GM18858 (cell line): ENCODE data around the gene SERTAD2.

ENCODE experiments used
- ATAC-seq: cut with Tn5 transposase; IDR thresholded peaks from one replicate; pipeline ENCODE4 v1.9.1; 2021; ENCODE audit not compliant: unreplicated experiment

Gene SERTAD2

DNA sequence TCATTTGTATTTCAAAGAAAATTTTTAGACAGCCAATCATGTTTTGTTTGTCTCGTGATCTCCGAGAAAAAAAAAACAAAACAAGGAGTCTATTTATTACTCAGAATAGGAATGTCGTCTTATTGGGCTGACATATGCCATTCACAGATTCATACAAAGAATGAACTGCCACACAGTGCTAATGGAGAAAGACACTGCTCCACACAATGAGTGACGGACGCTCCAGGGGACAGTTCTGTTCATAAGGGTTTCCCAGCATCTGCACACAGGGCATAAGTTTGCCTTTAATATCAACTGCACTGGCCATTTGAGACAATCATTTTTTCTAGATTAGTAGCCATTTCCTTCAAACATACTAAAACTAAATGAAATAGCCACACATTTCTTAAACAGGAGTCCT, 3.4 kb downstream of the SERTAD2 start:
- no peak for ATAC-seq

GRCh38 chr2:64649626-64650025, 4.1 kb downstream of the SERTAD2 start:
- no peak for ATAC-seq

- ATAC-seq, result no peak
Measured at GRCh38 chr2:64649013-64649484, 4.7 kb downstream of the SERTAD2 start.

DNA sequence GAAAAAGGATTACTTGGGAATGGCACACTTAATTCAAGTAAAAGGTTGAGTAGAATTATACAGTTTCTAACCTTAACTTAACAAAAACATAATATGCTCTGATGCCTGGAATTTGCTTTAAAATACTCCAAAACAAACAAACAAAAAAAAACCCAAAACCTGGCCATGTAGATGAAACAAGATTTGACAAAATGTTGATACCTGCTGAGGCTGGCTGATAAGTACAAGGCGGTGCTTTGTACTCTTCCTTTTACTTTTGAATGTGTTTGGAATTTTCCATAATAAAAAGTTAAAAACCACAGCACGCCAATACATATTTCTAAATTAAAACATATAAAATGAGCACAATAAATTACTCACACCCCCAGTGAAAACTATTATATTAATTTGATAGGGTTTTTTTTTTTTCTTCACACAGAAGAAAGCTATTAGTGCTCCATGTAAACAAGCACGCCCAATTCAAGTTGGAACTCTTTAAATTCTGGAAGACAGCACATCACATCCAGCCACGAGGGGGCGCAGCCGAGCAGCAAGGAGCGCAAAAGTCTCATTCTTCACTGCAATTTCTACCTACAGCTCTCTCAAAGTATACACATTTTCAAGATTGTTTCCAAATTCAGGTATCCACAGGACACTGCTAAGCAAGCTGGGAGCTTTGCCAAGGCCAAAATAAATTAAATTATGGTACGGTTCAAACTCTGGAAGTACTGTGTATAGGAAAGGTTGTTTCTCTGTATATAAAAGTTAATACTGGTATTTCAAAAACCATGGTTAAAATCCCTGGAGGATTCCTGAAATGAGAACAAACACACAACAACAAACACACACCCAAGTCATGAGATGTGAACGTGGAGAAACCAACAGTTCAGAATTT, 7.5 kb downstream of the SERTAD2 start:
- no peak for ATAC-seq

GRCh38 chr2:64644458-64645382, 9.0 kb downstream of the SERTAD2 start:
- peak; percentile 36 for ATAC-seq

- ATAC-seq, result no peak
Measured at GRCh38 chr2:64643838-64644457, 9.8 kb downstream of the SERTAD2 start.

DNA sequence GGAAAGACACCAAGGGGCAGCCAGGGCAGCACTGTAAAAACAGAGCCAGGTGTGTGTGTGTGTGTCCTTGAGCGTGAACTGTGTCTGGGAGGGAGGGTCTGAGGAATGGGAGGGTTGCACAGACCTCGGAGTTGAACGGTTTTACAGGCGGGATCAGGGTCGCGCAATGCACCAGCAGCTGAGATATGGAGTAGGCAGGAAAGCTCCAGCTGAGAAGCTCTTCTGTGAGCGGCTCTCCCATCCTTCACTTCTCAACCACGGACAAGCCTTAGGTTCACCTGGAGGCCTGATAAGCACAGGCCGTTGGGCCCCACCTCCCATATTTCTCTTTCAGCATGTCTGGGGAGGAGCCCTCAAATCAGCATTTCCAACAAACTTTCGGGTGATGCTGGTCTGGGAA, 12.1 kb downstream of the SERTAD2 start:
- no peak for ATAC-seq

- no peak for ATAC-seq
Measured at GRCh38 chr2:64640153-64641044, 13.3 kb downstream of the SERTAD2 start.

- no peak for ATAC-seq
Measured at GRCh38 chr2:64639691-64640090, 14.0 kb downstream of the SERTAD2 start.

- ATAC-seq, result no peak
Measured at GRCh38 chr2:64638502-64639120, 15.1 kb downstream of the SERTAD2 start.

DNA sequence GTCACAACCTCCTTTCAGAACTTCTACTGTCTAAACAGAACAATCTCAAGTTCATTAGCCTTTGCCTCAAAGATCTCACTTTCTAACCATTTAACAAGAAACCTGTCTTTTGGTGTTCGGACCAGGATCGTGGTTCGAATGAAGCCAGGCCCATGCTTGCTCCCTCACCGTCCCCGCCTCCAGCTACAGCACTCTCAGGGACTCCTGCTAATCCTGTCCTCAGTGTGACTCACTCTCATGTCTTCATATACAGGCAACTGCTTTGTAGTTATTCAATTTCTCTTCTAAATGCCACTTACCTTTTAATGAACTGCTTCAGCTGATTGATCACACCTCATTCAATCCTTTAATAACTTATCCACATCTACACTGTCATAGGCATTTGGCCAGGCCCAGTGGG, 15.8 kb downstream of the SERTAD2 start:
- ATAC-seq, result no peak

DNA sequence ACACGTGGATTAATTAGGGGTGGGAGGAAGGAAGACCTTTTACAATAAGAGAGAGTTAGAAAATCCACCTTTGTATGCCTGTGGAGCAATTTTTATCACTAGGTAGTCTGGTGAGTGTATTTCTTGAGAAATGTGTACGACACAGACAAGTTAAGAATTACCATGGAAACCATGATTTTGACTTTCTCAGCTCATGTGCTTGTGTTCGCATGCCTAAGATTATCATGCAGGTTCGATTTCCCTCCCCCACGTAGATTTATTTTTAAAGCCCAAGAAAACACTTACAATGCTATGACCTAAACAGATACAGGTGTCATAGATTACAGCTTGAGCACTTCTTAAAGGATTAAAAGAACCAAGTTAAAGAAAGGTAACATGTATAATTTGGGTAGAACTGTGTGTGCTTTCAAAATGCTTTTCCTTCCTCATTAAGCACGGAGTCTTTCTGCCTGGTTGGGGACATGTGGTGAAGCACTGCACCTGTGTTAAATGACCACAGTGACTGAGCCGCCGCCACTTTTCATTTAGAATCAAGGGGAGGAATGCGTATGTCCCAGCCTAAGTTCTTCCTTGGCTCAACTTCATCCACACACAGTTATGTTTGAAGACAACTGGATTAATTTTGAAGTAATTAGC, 16.6 kb downstream of the SERTAD2 start:
- no peak for ATAC-seq

- ATAC-seq, result peak; percentile 46
Measured at GRCh38 chr2:64635976-64636911, 17.5 kb downstream of the SERTAD2 start.

GRCh38 chr2:64634345-64635267, 19.1 kb downstream of the SERTAD2 start:
- ATAC-seq, result no peak

DNA sequence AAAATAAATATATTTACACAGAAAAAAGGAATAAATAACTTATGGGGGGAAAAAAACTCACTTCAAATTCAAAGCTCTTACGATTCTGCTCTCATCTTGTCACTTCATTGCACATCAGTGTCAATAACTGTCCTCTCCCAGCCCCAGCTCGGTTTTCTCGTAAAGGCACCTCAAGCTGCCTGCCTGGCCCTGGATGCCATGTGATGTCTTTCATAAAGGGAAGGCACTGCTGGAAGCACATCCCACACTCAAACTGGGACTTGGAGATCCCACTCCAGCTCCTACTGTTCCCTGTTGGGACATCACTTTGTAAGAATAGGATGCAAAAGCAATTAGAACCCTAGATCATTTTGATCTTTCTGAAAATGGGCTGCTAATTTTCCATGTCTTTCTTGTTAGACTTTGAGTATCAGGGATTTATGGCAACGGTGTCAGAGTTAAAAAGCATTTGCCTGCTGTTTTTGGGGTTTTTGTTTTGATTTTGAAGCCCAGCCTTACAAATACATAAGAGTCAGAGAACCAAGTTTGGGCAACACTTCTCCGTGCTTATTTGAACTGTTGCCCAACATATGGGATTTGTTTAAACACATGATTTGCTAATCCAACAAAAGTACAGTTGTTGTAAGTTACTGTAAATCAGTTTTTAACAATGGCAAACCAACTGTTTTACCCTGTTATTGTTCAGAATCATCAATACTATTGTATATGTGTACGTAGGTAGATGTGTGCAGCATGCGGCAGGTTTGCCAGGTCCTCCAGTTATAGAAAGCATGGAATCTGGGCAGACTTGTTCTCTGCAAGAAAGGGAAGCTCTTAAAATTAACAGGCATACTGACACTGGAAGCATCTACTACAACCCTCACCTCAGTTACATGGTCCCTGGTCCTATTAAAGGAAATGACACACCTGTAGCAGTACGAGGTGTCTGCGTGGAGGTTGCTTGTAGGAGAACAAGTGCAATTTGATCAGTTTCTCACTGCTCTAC, 20.6 kb downstream of the SERTAD2 start:
- ATAC-seq, result no peak

- no peak for ATAC-seq
Measured at GRCh38 chr2:64631771-64632170, 21.9 kb downstream of the SERTAD2 start.
